HG02973 (cell line): ENCODE data around the gene CSNK1E.
"Not testable (repeated sequence)": the region's sequence is repeated elsewhere in the genome, so short reads cannot be mapped to it uniquely, and the experiment has no call there.

Source experiments
- ATAC-seq: cut with Tn5 transposase; IDR thresholded peaks from one replicate; pipeline ENCODE4 v1.9.1; 2021; ENCODE audit warnings: moderate library complexity; ENCODE audit not compliant: unreplicated experiment

The CSNK1E gene

GRCh38 chr22:38317122-38317994 is at the start of gene CSNK1E:
Gene CSNK1E (minus strand): TSS chr22:38317433. CDS start chr22:38314157, 3,276 bp downstream.
- ATAC-seq, result peak; percentile 38

- ATAC-seq, result not testable (repeated sequence)
These were observed 48.6 kb upstream of the CSNK1E start for GRCh38 chr22:38365829-38366228.

DNA sequence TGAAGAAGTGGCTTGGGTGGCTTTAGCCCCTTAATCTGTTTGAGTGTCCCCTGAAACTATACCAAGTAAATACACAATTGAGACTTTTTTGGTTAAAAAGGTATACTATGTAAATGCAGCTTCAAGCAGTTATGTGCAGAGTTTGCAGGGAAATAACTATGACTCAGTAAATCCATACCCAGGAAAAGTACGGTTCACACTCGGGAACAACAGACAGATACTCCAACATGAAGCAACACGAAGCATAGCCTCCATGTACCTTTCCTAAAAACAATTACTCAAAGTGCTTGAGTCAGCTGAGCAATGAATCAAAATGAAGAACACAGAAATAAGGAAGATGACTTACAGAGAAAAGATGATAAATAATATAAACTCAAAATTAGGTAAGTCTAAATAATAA is 47.9 kb upstream of the CSNK1E start:
- ATAC-seq, result not testable (repeated sequence)

DNA sequence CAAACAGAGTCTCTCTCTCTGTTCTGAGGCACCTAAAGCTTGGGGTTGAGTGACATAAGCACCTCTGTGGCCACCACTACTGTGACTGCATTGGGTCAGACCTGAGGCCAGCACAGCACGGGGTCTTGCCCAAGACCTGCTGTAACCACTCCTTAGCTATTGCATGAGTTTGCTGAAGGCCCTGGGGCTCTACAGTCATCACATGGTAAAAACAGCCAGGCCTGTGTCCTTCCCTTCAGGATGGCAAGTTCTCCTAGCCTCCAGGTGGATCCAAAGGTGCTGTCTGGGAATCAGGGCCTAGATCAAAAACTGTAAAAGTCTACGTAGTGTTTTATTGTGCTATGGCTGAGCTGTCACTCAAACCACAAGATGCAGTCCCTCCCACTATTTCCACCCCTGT is 43.3 kb upstream of the CSNK1E start:
- not testable (repeated sequence) for ATAC-seq

DNA sequence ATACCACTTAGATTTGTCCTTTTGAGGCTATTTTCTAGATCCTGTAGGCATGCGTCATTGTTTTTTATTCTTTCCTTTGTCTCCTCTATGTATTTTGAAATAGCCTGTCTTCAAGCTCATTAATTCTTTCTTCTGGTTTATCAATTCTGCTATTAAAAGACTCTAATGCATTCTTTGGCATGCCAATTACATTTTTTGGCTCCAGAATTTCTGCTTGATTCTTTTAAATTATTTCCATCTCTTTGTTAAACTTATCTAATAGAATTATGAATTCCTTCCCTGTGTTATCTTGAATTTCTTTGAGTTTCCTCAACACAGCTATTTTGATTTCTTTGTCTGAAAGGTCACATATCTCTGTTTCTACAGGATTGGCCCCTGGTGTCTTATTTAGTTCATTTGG is 42.6 kb upstream of the CSNK1E start:
- ATAC-seq, result not testable (repeated sequence)

- not testable (repeated sequence) for ATAC-seq
These were observed 40.7 kb upstream of the CSNK1E start for GRCh38 chr22:38357971-38358370.

DNA sequence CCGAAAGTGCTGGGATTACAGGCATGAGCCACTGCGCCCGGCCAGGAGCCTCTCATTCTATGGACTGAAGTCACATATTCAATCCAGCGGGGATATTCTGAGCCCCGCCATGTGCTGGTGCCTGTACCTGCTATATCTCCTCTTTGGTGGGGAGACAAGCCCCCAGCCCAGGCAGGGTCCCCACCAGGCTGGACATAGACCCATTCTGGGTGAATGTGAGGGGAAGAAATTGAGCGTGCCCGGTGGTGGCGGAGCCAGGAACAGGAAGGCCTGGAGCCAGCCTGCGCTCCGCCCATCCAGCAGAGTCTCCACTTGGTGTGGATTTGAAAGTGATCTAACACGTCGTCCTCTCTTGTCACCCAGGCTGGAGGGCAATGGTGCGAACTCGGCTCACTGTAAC is 38.0 kb upstream of the CSNK1E start:
- no peak for ATAC-seq

- ATAC-seq, result no peak
These were observed 36.5 kb upstream of the CSNK1E start for GRCh38 chr22:38353701-38354100.

DNA sequence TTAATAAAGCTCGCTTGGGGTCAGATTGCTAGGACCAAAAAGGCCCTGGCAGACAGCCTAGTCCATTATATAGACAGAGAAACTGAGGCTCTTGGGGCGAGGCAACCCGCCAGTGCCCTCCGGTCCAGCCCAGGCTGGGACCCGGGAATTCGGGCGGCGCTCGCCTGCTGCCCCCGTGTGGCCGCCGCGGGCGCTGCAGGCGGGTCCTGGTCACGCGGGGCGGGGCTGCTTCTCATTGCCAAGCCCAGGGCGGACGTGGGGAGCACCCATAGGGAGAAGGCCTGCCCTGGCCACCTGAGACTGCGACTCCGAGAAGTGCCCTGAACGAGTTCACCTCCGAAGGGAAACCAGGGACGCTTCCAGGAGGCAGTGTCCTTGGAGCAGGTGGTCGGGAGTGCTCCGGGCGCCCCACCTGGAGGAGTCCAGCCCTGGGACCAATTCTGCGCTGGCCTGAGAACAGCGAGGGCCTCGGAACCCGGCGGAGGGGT is 36.0 kb upstream of the CSNK1E start:
- no peak for ATAC-seq

- ATAC-seq, result no peak
These were observed 35.2 kb upstream of the CSNK1E start for GRCh38 chr22:38352436-38352835.

- ATAC-seq, result no peak
These were observed 33.5 kb upstream of the CSNK1E start for GRCh38 chr22:38350444-38351359.

- ATAC-seq, result no peak
These were observed 31.7 kb upstream of the CSNK1E start for GRCh38 chr22:38348751-38349496.

GRCh38 chr22:38347944-38348750 is 30.9 kb upstream of the CSNK1E start:
- ATAC-seq, result no peak

GRCh38 chr22:38347181-38347943 is 30.1 kb upstream of the CSNK1E start:
- no peak for ATAC-seq

- no peak for ATAC-seq
These were observed 29.3 kb upstream of the CSNK1E start for GRCh38 chr22:38346506-38346905.

DNA sequence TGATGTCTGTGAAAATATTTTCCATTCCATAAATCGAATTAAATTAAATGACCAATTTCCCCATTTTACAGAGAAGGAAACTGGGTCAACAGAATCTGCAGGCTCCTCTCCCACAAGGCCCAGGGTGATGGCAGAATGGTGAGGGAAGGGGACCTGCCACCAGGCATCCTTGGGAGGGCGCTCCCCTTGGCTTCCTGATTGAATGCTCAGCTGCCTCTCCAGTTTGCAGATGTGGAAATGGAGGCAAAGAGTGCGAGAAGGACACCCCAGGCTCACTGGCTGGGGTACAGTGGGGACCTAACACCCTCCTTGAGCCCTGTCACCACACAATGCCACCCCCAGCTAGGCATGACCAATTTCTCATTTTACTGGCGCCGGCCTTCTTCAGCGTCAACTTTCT is 28.5 kb upstream of the CSNK1E start:
- no peak for ATAC-seq

GRCh38 chr22:38339893-38340292 is 22.7 kb upstream of the CSNK1E start:
- not testable (repeated sequence) for ATAC-seq

DNA sequence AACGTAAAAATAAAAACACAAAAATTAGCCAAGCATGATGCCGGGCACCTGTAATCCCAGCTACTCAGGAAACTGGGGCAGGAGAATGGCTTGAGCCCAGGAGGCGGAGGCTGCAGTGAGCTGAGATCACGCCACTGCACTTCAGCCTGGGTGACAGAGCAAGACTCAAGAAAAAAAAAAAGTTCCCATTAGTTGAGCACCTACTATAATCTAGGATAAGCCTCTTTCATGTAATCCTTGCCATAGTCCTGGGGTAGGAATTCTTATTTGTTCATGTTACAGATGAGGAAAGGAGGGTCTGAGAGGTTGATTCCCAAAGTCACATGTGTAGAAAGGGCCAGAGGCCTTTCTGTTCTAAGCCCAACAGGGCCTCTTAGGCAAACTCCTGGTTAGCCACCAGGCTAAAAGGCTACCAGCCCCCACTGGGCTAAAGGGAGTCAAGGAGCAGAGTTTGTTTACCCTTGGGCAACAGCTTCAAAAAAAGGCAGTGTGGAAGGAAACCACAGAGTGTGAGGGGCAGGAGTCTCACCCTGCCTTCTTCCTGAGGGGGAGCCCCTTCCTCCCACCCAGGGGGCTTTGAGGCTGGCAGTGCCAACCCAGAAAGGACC is 21.6 kb upstream of the CSNK1E start:
- no peak for ATAC-seq

DNA sequence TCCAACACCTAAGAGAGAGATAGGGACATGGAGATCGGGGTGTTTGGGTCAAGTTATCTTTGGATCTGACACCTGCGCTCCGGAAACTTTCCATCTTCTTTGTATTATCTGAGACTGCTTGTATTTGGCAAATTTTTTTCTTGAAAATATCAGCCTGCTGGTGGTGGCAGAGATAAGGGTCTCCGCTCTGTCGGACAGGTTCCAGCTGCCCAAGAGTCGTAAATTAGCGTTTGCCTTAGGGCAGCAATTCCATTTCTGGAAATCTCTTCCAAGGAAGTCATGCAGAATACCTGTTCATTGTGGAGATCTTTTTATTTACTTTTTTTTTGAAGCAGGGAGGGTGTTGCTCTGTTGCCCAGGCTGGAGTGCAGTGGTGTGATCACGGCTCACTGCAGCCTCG is 19.5 kb upstream of the CSNK1E start:
- no peak for ATAC-seq
